ENCODE measurements around the gene NIBAN1. TPM values are rescaled to one million over a fixed set of nuclear protein-coding genes. Genes with fewer than 3 reads are reported as not detected.

Gene NIBAN1
- total and polyA plus RNA-seq, 2 of the 8 experiments (the other 6 are each of a cell fraction or from before 2014, with no cell fraction given), result 5.7 to 15.2 TPM

- no peak overlapping the region for H3K14ac ChIP-seq (ENCODE audit: insufficient read length)
- H4K8ac ChIP-seq (ENCODE audit: extremely low read depth, insufficient read depth, low read length), result no peak overlapping the region
- no peak overlapping the region for H3K27ac ChIP-seq (ENCODE audit: low read depth, low read length)
- DNase-seq (ENCODE audit: low read depth in 1 of 2, low spot score in 2 of 2) (no peak), FAIRE-seq (no peak)
- ChIA-PET CTCF (ENCODE audit: partially characterized antibody) (interaction anchor here (0.5 to 4.4 kb wide), 12 partner anchors 8 to 234 kb away, joined by 3 to 20 read pairs (median 4); no protein-coding TSS in a partner anchor), POLR2A (ENCODE audit: partially characterized antibody) (interaction anchor here (0.6 to 4.0 kb wide), 3 partner anchors 8 to 97 kb away, joined by 4 to 23 read pairs (median 5); partner anchors contain the start of gene NIBAN1)
- no peak overlapping the region for H3K4ac ChIP-seq (replicated peaks; ENCODE audit: insufficient read length, low read depth, low read length)
- no peak overlapping the region for H4K5ac ChIP-seq (ENCODE audit: insufficient read length, low read depth, low read length)
- no peak overlapping the region for H3K56ac ChIP-seq (replicated peaks; ENCODE audit: insufficient read length, low read depth, low read length)
- H3K23ac ChIP-seq (ENCODE audit: insufficient read length), result no peak overlapping the region
- no peak overlapping the region for H2BK12ac ChIP-seq (ENCODE audit: low read depth, low read length)
- H3K79me2 ChIP-seq (ENCODE audit: control insufficient read depth in 1 of 2, insufficient read depth in 2 of 2, low read length in 2 of 2), result no peaks in the 10 kb centered on the region
- no peaks in the 10 kb centered on the region for H3K4me1 ChIP-seq (replicated peaks in 1 of 4; ENCODE audit: control insufficient read depth in 3 of 4, insufficient read depth in 4 of 4, low read length in 3 of 4)
- no peaks in the 10 kb centered on the region for H3K23me2 ChIP-seq (ENCODE audit: low read depth, low read length)
- H2BK120ac ChIP-seq (replicated peaks; ENCODE audit: low read depth, low read length), result no peak overlapping the region
- H2AK5ac ChIP-seq (ENCODE audit: low read depth, low read length), result no peak overlapping the region
- H3K9ac ChIP-seq (replicated peaks in 1 of 4; ENCODE audit: extremely low read depth in 1 of 4, low read depth in 3 of 4, low read length in 3 of 4), result no peak overlapping the region
- no peak overlapping the region for H3K18ac ChIP-seq (ENCODE audit: extremely low read depth, low read length)
- no peaks in the 10 kb centered on the region for H3K36me3 ChIP-seq (ENCODE audit: control insufficient read depth in 2 of 4, insufficient read depth in 4 of 4, low read length in 3 of 4)
- no peak overlapping the region for H2BK5ac ChIP-seq (ENCODE audit: low read depth, low read length)
- no peak overlapping the region for H3K4me2 ChIP-seq (ENCODE audit: insufficient read depth in 1 of 2, low read depth in 2 of 2, low read length in 2 of 2)
- no peaks in the 10 kb centered on the region for H4K20me1 ChIP-seq (replicated peaks in 1 of 2; ENCODE audit: control insufficient read depth in 1 of 2, insufficient read depth in 2 of 2, low read length in 2 of 2)
- H3K4me3 ChIP-seq (ENCODE audit: extremely low read depth in 1 of 4, insufficient read depth in 2 of 4, low read depth in 3 of 4, low read length in 4 of 4), result no peak overlapping the region
- no peak overlapping the region for H4K91ac ChIP-seq (replicated peaks; ENCODE audit: insufficient read length, low read length)
- no peak overlapping the region for H2AFZ ChIP-seq (ENCODE audit: low read length)
- no peaks in the 10 kb centered on the region for H3K79me1 ChIP-seq (ENCODE audit: low read depth, low read length)
- no peaks in the 10 kb centered on the region for H3K27me3 ChIP-seq (replicated peaks in 1 of 4; ENCODE audit: control insufficient read depth in 3 of 4, extremely low read depth in 1 of 4, insufficient read depth in 3 of 4, low read length in 3 of 4)
- no peaks in the 10 kb centered on the region for H3K9me3 ChIP-seq (ENCODE audit: insufficient read depth in 2 of 2, low read depth in 1 of 2, low read length in 1 of 2)
- no peak overlapping the region for H2BK20ac ChIP-seq (ENCODE audit: low read length)
- WGBS, 2 experiments (ENCODE audit: extremely low coverage in 1 of 2, insufficient coverage in 1 of 2, insufficient read length in 1 of 2, insufficient replicate concordance in 2 of 2, low coverage in 1 of 2, low lambda C conversion rate in 2 of 2, missing lambda C conversion rate in 1 of 2), result 88% methylated on average over 4 of the region's 4 CpGs; no CpG with 5 or more reads in 1 of the 2 experiments
- no peak overlapping the region for H2BK15ac ChIP-seq (ENCODE audit: low read length)
- TF ChIP-seq HDAC6 (IDR thresholded peaks at IDR 0.05; ENCODE audit: low read depth, low read length), result no peak
- TF ChIP-seq SIX5 (IDR thresholded peaks at IDR 0.05; ENCODE audit: low read depth, low read length), result no peak
- no peak for TF ChIP-seq POLR2A (IDR thresholded peaks at IDR 0.05; ENCODE audit: control extremely low read depth in 1 of 2, low read depth in 2 of 2, low read length in 2 of 2)
- TF ChIP-seq CBX5 (IDR thresholded peaks at IDR 0.05; ENCODE audit: low read depth, low read length), result no peak
- no peak for TF ChIP-seq RBBP5 (IDR thresholded peaks at IDR 0.05; ENCODE audit: borderline replicate concordance, low read depth, low read length)
- TF ChIP-seq GABPA (IDR thresholded peaks at IDR 0.05; ENCODE audit: borderline replicate concordance, insufficient read depth, low read length), result no peak
- TF ChIP-seq ASH2L (IDR thresholded peaks at IDR 0.05; ENCODE audit: low read length), result no peak
- no peak for TF ChIP-seq YY1 (IDR thresholded peaks at IDR 0.05; ENCODE audit: low read depth, low read length)
- no peak for TF ChIP-seq RXRA (IDR thresholded peaks at IDR 0.05; ENCODE audit: insufficient read depth, low read depth, low read length)
- TF ChIP-seq SIRT6 (IDR thresholded peaks at IDR 0.05; ENCODE audit: low read length), result no peak
- TF ChIP-seq MAFK (IDR thresholded peaks at IDR 0.05; ENCODE audit: low read depth, low read length), result no peak
- TF ChIP-seq EZH2 (IDR thresholded peaks at IDR 0.05; ENCODE audit: low read depth, low read length, severe bottlenecking), result no peak
- TF ChIP-seq NANOG (IDR thresholded peaks at IDR 0.05; ENCODE audit: insufficient read depth, low read depth, low read length, poor library complexity, severe bottlenecking), result no peak
- no peak for TF ChIP-seq TEAD4 (IDR thresholded peaks at IDR 0.05; ENCODE audit: low read depth, low read length)
Observed at GRCh38 chr1:184958554-184959353, 15.6 kb downstream of the NIBAN1 start.
